AG08395 (cell line): Measurements from ENCODE around the gene PAMR1.

ENCODE experiments used
- DNase-seq: peaks from one replicate; pipeline ENCODE4 v3.0.0; 2012; ENCODE audit warnings: mixed read lengths, low spot score

The PAMR1 gene

GRCh38 chr11:35402751-35403660 lies 122.4 kb downstream of the PAMR1 start:
- no peak for DNase-seq

GRCh38 chr11:35398881-35399280 lies 126.5 kb downstream of the PAMR1 start:
- DNase-seq = peak; percentile 54

GRCh38 chr11:35394941-35395340 lies 130.5 kb downstream of the PAMR1 start:
- no peak for DNase-seq

- no peak for DNase-seq
These were observed 132.3 kb downstream of the PAMR1 start for GRCh38 chr11:35393098-35393497.

GRCh38 chr11:35391922-35392688 lies 133.3 kb downstream of the PAMR1 start:
- peak; percentile 88 for DNase-seq

GRCh38 chr11:35390737-35391682 lies 134.4 kb downstream of the PAMR1 start:
- peak; percentile 13 for DNase-seq

- DNase-seq = no peak
These were observed 135.4 kb downstream of the PAMR1 start for GRCh38 chr11:35389897-35390465.

GRCh38 chr11:35389112-35389511 lies 136.3 kb downstream of the PAMR1 start:
- no peak for DNase-seq

- no peak for DNase-seq
These were observed 137.4 kb downstream of the PAMR1 start for GRCh38 chr11:35388061-35388460.

- DNase-seq = no peak
These were observed 138.1 kb downstream of the PAMR1 start for GRCh38 chr11:35387111-35387982.

GRCh38 chr11:35383953-35384352 lies 141.5 kb downstream of the PAMR1 start:
- no peak for DNase-seq
